ENCODE measurements around the gene TMEM60. TPM values are rescaled to one million over a fixed set of nuclear protein-coding genes. Genes with fewer than 3 reads are reported as not detected.

The TMEM60 gene
- total and polyA plus RNA-seq, 2 of the 13 experiments (the other 11 are each of a cell fraction or from before 2014, with no cell fraction given): 25.6 to 27.7 TPM

DNA sequence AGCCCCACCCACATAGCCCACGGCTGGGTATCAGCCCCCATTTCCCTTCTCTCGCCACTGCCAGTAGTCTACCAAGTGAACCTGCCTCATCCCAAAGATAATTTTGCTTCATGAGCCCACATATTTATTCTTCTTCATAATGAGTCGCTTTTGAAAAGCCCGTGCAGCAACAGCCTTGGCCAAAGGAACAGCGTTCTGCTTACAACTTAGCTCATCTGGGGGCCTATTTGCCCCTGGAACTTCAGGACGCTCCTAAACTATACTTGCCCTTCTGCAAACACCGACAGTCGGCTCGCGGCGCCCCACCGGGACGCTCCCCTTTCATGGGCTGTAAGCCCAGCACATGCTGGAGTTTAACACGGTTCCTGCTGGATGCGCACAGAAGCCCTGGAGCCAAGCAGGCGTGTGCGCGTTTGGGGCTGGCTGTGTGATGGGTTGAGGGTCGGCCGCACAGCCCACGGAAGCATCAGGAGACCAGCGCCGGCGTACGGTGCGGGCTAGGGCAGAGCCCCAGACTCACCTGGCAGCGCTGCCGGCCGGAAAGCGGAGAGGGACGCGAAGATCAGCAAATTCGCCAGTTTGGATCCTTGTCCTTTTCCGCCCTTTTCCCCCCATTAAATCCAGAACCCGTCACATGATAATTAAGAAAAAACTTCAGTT, 370 bp downstream of the TMEM60 start (continued):
- TF ChIP-seq MEIS1 (CRISPR knock-in tag; IDR thresholded peaks at IDR 0.05; ENCODE audit: borderline replicate concordance): no peak
- TF ChIP-seq, protein P1, sequence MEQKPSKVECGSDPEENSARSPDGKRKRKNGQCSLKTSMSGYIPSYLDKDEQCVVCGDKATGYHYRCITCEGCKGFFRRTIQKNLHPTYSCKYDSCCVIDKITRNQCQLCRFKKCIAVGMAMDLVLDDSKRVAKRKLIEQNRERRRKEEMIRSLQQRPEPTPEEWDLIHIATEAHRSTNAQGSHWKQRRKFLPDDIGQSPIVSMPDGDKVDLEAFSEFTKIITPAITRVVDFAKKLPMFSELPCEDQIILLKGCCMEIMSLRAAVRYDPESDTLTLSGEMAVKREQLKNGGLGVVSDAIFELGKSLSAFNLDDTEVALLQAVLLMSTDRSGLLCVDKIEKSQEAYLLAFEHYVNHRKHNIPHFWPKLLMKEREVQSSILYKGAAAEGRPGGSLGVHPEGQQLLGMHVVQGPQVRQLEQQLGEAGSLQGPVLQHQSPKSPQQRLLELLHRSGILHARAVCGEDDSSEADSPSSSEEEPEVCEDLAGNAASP (CRISPR knock-in tag; IDR thresholded peaks at IDR 0.05; ENCODE audit: borderline replicate concordance): no peak
- 0 out of 2 replicates have a peak, but pooled peaks have one; percentile 43 for TF ChIP-seq HES4 (CRISPR knock-in tag; IDR thresholded peaks at IDR 0.05; ENCODE audit: borderline replicate concordance)
- TF ChIP-seq ZNF354B (CRISPR knock-in tag; IDR thresholded peaks at IDR 0.05): no peak
- TF ChIP-seq ZNF33A (CRISPR knock-in tag; IDR thresholded peaks at IDR 0.05; ENCODE audit: borderline replicate concordance): no peak
- no peak for TF ChIP-seq ZNF263 (CRISPR knock-in tag; IDR thresholded peaks at IDR 0.05)
- TF ChIP-seq, protein P2, sequence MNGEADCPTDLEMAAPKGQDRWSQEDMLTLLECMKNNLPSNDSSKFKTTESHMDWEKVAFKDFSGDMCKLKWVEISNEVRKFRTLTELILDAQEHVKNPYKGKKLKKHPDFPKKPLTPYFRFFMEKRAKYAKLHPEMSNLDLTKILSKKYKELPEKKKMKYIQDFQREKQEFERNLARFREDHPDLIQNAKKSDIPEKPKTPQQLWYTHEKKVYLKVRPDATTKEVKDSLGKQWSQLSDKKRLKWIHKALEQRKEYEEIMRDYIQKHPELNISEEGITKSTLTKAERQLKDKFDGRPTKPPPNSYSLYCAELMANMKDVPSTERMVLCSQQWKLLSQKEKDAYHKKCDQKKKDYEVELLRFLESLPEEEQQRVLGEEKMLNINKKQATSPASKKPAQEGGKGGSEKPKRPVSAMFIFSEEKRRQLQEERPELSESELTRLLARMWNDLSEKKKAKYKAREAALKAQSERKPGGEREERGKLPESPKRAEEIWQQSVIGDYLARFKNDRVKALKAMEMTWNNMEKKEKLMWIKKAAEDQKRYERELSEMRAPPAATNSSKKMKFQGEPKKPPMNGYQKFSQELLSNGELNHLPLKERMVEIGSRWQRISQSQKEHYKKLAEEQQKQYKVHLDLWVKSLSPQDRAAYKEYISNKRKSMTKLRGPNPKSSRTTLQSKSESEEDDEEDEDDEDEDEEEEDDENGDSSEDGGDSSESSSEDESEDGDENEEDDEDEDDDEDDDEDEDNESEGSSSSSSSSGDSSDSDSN (CRISPR knock-in tag; IDR thresholded peaks at IDR 0.05): no peak
- TF ChIP-seq SETDB1 (CRISPR knock-in tag; IDR thresholded peaks at IDR 0.05; ENCODE audit: borderline replicate concordance): no peak
- no peak for TF ChIP-seq GABPA (IDR thresholded peaks at IDR 0.05; ENCODE audit: low read depth, low read length)
- no peak for TF ChIP-seq GABPA (CRISPR knock-in tag; IDR thresholded peaks at IDR 0.05; ENCODE audit: low read depth)
- 0 out of 2 replicates have a peak, but pooled peaks have one; percentile 37 for TF ChIP-seq MXD4 (CRISPR knock-in tag; IDR thresholded peaks at IDR 0.05)
- TF ChIP-seq TGIF2 (CRISPR knock-in tag; IDR thresholded peaks at IDR 0.05): no peak
- TF ChIP-seq ZNF891 (CRISPR knock-in tag; IDR thresholded peaks at IDR 0.05): no peak
- TF ChIP-seq ZNF619 (CRISPR knock-in tag; IDR thresholded peaks at IDR 0.05): 0 out of 2 replicates have a peak, but pooled peaks have one; percentile 37
- TF ChIP-seq TSC22D2 (CRISPR knock-in tag; IDR thresholded peaks at IDR 0.05; ENCODE audit: borderline replicate concordance): no peak
- TF ChIP-seq HOXA7 (CRISPR knock-in tag; IDR thresholded peaks at IDR 0.05): no peak
- TF ChIP-seq, protein P3, sequence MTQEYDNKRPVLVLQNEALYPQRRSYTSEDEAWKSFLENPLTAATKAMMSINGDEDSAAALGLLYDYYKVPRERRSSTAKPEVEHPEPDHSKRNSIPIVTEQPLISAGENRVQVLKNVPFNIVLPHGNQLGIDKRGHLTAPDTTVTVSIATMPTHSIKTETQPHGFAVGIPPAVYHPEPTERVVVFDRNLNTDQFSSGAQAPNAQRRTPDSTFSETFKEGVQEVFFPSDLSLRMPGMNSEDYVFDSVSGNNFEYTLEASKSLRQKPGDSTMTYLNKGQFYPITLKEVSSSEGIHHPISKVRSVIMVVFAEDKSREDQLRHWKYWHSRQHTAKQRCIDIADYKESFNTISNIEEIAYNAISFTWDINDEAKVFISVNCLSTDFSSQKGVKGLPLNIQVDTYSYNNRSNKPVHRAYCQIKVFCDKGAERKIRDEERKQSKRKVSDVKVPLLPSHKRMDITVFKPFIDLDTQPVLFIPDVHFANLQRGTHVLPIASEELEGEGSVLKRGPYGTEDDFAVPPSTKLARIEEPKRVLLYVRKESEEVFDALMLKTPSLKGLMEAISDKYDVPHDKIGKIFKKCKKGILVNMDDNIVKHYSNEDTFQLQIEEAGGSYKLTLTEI (CRISPR knock-in tag; conservative IDR thresholded peaks at IDR 0.05): no peak
- 0 out of 2 replicates have a peak, but pooled peaks have one; percentile 29 for TF ChIP-seq ZNF556 (CRISPR knock-in tag; IDR thresholded peaks at IDR 0.05; ENCODE audit: borderline replicate concordance)
- no peak for TF ChIP-seq RAD51 (IDR thresholded peaks at IDR 0.05; ENCODE audit: borderline replicate concordance)
- TF ChIP-seq ZNF510 (CRISPR knock-in tag; IDR thresholded peaks at IDR 0.05; ENCODE audit: low read depth): no peak
- TF ChIP-seq, protein P4, sequence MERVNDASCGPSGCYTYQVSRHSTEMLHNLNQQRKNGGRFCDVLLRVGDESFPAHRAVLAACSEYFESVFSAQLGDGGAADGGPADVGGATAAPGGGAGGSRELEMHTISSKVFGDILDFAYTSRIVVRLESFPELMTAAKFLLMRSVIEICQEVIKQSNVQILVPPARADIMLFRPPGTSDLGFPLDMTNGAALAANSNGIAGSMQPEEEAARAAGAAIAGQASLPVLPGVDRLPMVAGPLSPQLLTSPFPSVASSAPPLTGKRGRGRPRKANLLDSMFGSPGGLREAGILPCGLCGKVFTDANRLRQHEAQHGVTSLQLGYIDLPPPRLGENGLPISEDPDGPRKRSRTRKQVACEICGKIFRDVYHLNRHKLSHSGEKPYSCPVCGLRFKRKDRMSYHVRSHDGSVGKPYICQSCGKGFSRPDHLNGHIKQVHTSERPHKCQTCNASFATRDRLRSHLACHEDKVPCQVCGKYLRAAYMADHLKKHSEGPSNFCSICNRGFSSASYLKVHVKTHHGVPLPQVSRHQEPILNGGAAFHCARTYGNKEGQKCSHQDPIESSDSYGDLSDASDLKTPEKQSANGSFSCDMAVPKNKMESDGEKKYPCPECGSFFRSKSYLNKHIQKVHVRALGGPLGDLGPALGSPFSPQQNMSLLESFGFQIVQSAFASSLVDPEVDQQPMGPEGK (CRISPR knock-in tag; IDR thresholded peaks at IDR 0.05): no peak; the same call in 1 of the 2 replicates
- TF ChIP-seq HNRNPK (IDR thresholded peaks at IDR 0.05; ENCODE audit: low read depth, low read length, poor library complexity, severe bottlenecking): no peak

All from HepG2 (cell line).